SH-SY5Y (cell line): Measurements from ENCODE around the gene SPATS2L.

ENCODE experiments used
- GATA2 ChIP-seq: IDR thresholded peaks from 2 replicates; pipeline ENCODE4 v1.6.1; 2011; ENCODE audit warnings: mild to moderate bottlenecking, low read depth, low read length
- GATA3 ChIP-seq: IDR thresholded peaks from 2 replicates; pipeline ENCODE4 v1.6.1; 2011; ENCODE audit warnings: low read depth, mild to moderate bottlenecking, low read length, moderate library complexity

GRCh38 chr2:200486529-200486928 lies 180.0 kb downstream of the SPATS2L start:
- TF ChIP-seq GATA2: no peak
- TF ChIP-seq GATA3: no peak
